ENCODE measurements around the gene WDR20.

The WDR20 gene

DNA sequence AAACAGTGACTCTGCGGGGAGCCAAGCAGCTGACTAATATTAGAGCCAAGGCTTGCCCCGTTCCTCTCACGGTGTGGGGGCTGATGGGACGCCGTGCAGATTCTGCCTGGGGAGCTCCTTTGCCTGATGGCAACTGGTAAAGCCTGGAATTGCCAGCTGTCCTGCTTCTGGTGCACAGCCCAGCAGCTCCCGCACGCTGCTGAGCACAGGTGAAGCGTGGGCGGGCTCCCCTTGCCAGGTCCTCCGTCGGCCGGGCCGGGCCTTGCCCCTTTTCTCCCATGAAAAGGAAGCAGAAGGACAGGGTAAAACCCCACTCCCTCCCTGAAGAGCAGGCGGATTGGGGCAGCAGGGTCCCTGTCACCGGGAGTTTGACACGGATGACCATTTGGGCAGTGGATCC lies 79.0 kb downstream of the WDR20 start:
- no peak for DNase-seq (ENCODE audit: low read depth)

DNA sequence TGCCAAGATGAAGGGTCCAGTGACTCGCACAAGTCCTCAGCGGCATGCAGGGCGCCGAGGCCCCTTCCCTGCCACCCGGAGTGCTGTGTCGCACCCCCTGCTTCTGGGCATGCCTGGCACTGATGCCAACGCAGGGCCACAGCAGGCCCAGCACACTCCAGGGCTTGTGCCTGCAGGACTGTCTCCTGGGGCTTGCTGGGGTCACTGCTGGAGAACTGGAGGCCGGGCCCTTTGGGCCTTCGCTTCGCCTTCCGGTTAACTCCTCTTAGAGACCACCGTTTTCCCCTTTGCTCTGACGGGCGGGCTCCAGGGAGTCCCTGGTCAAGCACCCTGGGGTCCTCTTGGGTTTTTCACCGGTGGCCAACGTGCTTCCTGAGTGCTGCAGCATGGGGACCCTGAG lies 79.6 kb downstream of the WDR20 start:
- no peak for DNase-seq (ENCODE audit: low read depth)

DNA sequence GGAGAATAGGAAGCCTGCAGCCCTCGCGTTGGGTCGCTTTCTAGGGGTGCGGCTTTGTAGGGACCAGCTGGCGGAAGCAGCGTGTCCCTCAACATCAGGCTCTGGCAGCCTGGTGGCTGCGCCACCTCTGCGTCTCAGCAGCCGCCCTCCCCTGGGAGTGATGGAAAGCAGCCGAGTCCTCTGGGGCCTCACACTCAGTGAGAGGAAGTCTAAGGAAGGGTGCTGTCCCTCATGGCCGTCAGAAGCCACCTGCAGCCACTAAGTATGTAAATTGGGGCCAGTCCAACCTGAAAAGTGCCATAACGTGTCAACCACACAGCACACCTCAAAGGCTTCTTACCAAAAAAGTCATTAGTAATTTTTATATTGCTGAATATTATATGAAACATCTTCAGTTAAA lies 80.3 kb downstream of the WDR20 start:
- no peak for DNase-seq (ENCODE audit: low read depth)

DNA sequence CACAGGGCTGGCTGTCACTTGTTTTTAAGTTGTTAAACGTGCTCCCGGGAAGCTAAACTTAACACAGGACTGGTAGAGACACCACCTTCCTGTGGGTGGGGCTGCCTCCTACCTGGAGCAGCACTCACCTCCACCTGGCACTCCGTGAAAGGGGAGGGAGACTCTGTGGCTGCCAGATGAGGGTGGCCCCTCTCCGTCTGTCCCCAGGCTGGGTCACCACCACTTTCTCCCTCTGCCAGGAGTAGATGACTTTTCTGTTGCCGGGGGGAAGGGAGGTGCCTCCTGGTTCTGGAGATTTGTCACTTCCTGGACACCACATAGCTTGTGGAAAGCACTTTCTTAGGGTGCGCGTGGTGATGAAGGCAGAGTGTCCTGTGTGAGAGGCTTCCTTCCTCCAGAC lies 81.3 kb downstream of the WDR20 start:
- no peak for DNase-seq (ENCODE audit: low read depth)

DNA sequence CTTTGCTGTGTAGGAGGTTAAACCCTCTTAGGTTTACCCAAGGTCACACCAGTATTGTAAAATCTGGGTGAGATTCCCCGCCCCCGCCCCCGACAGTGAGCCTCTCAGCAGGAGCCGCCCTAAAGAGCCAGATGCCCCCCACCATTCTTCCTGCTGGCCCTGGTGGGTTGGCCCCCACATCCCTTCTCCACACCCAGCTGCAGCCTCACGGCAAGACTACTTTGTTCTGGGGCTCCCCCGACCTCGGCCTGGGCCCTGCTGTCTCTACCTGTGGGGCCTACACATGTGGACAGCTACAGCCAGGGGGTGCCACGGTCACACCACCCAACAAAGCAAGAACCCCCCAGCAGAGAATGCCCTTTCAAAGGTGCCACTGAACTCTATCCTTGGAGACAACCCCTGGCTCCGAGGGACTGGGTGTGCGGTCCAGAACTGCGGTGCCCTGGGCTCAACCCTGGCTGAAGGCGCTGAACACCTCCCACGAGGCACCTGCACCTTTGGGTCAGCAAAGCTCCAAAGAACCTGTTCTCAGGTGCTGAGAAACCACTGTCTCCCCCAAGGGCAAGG lies 82.4 kb downstream of the WDR20 start:
- no peak for DNase-seq (ENCODE audit: low read depth)

DNA sequence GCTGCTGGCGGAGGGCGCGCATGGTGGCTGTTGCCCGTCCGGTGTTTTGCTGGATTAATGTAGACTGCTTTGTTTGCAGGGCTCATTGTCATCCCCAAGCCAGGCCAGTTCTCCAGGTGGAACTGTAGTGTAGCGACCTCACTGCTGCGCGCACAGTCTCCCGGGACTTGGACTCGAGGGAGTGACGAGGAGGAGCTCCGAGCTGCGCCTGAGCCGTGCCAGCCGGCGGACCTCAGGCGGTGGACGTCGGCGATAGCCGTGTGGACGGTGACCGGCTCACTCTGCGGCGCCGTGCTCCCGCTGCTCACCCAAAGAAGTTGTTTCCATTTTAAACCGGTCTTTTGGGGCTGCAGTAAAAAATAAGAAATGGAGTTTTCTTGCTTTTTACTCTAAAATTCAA lies 83.1 kb downstream of the WDR20 start:
- no peak for DNase-seq (ENCODE audit: low read depth)

DNA sequence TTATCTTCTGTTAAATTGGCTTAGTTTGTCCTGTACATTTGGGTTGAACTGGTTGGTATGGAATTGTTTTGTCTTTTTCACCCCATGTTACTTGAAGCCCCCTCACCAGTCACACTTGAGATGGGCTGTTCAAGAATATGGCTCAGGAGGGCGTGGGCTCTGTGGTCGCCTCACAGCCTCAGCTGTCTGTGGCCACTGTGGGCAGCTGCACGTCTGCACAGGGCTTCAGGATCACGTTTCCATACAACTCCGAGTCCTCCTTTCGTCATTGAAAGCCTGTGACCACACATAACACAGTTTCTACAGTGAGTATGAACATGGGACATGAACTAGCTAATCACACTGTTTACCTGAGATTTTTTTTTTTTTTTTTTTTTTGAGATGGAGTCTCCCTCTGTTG lies 84.0 kb downstream of the WDR20 start:
- no peak for DNase-seq (ENCODE audit: low read depth)

DNA sequence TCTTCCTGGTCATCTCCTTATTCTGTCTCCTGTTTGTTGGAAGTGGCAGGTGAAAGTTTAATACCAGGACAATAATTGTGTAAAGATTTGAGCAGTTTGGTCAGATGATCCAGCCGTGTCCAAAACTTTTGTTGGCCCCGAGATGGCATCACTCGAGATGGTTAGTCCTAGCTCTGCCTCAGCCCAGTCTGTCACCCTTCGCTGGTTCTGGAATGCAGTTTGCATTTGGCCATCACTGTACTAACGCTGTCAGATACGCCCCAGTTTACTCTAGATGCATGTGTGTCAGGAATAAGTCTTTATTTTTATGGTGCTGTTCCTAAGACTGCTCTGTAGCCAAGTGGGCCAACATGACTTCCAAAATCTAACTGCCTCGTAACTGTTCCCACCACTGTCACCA lies 85.7 kb downstream of the WDR20 start:
- DNase-seq (ENCODE audit: low read depth): no peak

DNA sequence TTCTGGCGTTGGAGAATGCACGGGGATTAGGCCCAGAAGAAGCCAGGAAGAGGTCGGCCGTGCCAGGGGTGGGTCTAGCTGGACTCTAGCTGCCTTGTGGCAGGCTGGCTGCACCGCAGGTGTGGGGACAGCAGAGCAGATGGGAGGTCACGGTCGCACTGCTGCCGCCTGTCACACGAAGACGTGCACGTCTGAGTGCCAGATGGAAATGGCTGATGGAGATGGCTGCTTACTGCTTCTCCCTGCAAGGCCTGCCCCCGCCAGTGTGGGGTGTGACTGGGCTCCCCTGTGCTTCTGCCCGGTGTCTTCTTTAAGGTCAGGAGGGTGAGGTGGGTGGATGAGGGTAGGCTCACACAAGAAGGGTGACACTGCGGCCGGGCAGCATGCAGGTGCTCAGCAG lies 86.2 kb downstream of the WDR20 start:
- DNase-seq (ENCODE audit: low read depth): no peak

DNA sequence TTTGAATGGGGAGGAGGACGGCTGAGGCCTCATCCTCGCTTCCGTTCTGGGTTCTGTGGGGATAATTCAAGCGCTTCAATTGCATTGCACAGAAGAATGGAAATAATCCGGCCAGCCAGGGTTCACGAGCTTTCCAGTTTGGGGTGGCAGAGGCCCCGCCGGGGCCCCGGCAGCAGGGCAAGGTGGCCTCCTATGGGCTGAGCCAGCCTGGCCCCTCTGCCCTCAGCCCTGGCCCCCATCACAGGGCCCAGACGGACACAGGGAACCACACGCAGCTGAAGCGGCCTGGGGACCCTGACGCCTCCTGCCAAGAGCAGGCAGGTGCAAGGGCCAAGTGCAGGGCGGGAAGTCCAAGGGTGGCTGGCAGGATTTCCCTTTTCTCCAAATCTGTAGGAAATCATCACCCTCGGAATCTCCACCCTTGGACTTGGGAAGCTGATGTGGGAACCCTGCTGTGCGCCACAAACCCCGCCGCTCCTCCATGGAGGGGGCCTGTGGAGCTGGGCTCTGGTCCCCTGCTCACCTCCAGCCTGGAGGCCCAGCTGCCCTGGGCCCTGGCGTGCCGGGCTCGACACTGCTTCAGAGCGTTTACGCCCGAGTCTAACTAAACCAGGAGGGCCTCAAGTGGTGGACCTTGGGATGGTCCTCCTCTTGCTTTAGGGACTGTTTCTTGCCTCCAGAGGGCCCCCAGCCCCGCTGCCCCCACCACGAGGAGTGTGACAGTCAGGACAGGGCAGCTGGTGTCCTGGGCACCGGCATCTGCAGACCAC lies 86.8 kb downstream of the WDR20 start:
- DNase-seq (ENCODE audit: low read depth): no peak

DNA sequence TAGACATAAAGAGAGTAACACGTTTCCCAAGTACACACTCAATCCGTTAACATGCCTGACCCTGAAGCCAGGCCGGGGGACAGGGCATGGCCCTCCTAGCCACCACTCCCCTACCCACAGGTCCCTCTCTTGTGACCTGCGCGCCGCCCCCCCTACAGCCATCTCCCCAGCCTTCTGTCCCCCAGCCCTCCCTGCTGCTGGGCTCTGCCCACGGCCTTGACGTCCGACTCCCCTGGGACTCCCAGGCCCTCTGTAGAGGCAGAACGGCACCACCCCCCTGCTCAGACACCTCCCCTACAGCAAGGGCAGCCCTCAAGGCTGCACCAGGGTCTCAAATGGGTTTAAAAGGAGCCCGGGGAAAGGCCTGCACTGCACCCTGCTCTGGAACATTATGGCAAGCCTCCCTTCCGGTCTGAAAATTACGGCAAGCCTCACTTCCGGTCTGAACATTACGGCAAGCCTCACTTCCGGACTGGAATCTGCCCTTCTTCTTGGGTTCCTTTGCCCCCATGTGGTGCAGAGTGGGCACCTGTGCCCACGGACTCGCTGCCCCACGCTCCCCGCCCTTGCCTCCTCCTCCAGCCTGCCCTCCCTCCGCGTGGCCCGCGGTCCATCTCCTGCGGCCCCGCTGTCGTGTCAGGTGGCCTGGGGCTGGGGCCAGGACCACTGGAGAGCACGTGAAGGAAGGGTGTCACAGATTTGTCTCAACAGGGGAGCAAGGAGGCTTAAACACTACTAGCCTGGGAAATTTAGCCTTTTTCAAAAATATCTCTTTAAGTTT lies 87.7 kb downstream of the WDR20 start:
- no peak for DNase-seq (ENCODE audit: low read depth)

DNA sequence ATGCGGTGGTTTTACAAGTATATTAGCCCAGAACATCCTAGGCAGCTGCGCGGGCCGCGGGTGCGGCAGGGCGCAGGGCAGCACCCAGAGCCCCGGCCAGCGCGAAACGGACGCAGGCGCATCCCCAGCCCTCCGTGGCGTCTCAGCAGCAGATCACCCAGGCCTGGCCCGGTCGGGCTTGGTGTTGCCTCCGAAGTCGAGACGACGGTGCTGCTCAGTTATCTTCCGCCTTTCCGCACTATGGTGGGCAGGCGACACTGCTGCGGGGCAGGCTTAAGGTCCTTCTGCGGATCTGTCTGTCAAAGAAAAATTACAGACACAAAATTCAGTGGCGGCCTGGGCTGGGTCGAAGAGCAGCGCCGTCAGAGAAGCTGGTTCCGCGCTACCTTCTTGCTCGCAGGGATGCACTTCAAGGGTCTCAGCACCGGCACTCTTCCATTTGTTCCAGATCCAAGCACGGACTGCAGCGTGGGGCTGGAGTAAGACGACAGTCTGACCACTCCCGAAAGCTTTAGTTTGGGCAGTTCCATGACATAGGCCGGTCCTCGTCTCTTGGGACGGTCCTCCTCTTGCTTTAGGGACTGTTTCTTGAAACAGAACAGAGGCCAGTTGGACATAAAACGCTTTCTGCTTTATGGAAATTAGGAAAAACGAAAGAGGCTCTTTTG lies 89.5 kb downstream of the WDR20 start:
- DNase-seq (ENCODE audit: low read depth): no peak

DNA sequence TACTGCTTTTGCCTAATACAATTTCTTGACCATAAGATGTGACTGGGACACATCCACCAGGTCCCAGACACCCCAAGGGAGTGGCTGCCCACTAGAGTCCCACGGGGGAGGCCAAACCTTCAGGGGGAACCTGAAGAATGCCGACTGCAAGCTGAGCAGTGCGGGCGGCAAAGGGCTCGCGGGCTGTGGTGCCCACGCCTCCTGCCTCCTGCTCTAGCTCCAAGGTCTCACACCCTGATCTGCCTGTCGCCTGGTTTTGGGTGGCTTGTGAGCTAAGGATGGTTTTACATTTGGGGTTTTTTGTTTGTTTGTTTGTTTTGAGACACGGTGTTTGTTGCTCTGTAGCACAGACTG lies 90.0 kb downstream of the WDR20 start:
- no peak for DNase-seq (ENCODE audit: low read depth)

DNA sequence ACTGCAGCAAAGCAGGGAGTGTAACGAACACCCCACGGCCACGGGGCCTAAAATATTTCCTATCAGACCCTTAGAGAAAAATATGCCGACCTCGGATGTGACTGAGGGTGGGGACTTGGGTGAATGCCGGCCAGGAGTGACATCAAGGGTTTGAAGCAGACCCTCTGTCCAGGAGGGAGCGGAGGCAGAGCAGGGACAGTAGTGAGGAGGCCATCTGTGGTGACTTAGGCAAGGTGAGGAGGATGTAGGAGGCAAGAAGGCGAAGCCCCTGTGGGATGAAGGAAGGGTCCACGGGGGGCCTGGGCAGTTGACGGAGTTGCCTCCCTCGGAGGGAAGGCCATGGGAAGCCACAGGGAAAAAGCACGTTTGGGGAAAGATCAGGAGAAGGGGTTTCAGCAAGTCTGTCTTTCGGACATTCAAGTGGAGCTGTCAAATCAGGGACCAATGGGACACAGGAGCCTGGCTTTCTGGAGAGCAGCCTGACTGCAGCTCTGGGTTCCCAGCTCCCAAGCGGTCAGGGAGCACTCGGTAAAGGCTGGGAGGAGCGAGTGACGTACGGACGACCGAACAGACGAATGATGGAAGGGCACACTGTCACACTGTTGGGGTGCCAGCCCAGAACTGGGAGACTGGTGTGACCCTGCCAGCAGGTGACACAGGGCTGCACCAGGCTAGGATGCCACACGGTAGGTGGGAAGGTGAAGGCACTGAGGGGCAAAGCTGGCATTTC lies 90.9 kb downstream of the WDR20 start:
- no peak for DNase-seq (ENCODE audit: low read depth)

DNA sequence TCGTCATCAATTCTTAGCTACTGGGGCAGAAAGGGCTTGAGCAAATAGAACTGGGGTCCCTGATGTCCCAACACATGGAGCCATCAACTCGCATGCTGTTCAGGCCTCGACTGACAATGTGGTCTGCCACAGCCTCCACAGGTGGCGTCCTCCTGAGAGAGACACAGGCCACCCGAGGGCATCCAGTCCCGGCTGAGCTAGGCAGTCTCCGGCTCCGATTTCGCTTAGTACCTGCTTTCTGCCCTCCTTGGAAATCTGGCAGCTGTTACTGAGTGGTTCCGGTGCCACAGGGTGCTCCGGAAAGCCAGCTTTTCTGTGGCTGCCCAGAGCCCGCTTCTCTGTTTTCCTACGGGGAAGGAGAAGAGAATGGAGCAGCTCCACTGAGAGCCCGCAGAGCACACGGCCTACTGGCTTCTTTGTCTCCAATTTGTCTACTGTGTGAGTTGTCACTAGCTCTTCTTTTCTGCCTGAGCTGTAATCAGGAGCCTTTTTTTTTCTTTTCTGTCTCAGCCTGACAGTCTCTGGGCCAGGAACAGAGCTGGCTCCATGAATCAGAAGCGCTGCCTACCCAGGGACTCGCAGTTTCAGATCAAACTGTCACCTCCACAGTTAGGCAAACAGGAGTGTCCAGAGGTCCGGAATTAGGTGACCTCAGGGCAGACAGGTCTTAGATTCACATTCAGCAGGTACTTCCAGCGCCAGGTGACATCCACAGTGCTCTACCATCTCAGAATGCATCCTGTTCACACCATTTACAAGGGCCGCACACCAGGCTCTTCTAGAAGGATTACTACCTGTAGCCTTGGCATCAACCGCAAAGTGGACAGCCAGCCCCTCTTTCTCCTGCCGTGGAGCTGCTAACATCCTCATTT lies 92.0 kb downstream of the WDR20 start:
- DNase-seq (ENCODE audit: low read depth): no peak

DNA sequence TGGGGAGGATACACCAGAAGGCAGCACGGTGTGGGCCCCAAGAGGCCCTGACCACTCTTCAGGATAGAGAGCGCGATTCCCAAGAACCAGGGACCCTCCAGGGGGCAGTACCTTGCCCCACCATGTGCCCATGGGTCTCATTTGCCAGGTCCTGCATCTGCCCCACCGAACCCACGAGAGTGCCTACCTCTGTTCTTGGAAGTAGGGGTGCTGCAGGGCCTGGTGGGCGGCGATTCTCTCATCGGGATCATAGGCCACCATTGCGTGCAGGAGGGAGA lies 92.6 kb downstream of the WDR20 start:
- DNase-seq (ENCODE audit: low read depth): no peak

DNA sequence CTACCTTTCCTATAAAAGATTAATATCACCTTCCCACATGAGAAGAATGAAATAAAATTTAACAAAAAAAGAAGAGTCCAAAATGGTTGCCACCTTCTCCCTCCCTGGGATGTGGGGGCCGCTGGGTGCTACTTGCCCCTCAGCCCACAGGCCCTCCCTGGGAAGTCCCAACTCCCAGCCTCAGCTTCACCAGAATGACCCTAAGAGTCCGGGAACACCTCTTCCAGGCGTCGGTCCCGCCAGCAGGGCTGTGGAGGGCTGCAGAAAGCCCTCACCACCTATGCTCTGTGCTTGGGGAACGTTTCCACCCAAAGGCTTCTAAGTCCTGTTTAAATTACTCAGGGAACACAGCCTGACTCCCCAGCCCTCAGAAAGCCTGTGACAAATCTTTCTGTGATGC lies 93.4 kb downstream of the WDR20 start:
- DNase-seq (ENCODE audit: low read depth): no peak

DNA sequence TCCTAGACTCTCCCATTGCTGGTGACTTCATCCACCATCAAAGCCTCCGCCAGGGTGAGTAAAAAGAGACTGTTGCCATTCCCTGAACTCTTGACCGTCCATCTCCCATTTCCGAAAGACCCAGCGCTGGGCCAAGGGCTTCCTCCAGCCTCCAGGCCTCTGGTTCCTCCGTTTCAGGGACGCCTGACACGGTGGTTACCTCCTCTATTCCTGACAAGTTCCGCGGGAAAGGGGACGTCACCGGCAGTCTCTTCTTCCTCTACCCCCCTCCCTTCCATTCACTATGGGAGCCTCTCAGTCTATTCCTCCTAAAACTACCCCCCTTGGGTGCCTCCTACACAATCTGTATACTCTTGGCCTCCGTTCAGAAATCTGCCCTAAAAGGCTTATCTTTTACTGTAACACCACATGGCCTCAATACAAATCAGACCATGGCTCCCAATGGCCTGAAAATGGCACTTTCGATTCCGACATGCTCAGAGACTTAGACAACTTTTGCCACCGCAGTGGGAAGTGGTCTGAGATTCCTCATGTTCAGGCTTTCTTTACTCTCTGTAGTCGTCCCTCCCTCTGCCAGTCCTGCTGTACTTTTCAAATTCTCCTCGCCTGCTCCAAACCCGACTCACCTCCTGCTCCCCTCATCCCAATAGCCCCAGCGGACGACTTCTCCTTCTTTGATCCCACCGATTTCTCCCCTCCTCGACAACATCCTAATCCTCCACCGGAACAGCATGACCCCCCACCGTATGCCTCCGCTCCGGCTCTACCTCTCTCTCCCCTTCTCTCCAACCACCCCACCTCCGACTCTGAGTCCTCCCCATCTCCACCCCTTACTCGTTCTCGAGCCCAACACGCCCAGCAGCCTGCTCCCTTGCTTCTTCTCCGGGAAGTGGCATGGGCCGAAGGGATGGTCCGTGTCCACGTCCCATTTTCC lies 94.9 kb downstream of the WDR20 start:
- DNase-seq (ENCODE audit: low read depth): no peak

DNA sequence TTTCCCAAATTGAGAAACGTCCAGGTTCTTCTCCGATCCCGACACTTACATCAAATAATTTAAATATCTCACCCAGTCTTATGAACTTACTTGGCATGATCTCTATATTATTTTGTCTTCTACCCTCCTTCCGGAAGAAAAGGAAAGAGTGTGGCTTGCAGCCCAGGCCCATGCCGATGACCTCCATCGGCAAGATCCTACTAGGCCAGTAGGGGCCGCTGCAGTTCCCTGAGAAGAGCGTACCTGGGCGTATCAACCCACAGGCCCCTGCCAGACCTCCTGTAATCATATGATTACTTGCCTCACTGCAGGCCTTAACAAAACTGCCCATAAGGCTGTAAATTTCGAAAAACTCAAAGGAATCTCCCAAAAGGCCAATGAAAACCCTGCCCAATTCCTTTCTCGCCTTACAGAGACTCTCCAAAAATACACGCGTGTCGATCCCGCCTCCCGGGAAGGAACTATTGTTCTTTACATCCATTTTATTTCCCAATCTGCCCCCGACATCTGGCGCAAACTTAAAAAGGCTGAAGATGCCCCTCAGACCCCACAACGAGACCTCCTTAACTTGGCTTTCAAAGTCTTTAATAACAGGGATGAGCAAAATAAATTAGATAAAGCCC lies 95.7 kb downstream of the WDR20 start:
- no peak for DNase-seq (ENCODE audit: low read depth)

DNA sequence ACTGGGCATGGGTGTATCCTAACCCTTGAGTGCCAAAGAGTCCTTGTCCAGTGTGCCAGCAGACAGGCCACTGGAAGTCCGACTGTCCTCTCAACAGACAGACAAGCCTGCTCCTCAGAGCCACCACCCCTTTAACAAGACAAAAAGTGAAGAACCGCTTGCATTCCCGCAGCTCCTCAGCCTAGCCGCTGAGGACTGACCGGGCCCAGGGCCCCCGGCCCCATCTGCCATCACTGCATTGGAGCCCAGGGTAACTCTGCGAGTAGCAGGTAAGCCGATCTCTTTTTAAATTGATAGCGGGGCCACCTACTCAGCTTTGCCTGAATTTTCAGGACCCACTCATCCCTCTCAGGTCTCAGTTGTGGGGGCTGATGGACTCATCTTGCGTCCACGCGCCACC lies 96.3 kb downstream of the WDR20 start:
- DNase-seq (ENCODE audit: low read depth): no peak

All from HS-27A (cell line).